Ishikawa (cell line): ENCODE measurements around the gene ATP6V1G2.

Experiments used
- CEBPB ChIP-seq: IDR thresholded peaks from 2 replicates; pipeline ENCODE4 v1.6.1; 2012
- CREB1 ChIP-seq: IDR thresholded peaks from 2 replicates; pipeline ENCODE4 v1.6.1; 2012; ENCODE audit warnings: low read depth
- EGR1 ChIP-seq: IDR thresholded peaks from 2 replicates; pipeline ENCODE4 v1.6.1; 2012
- EP300 ChIP-seq: IDR thresholded peaks from 2 replicates; pipeline ENCODE4 v1.6.1; 2012; ENCODE audit warnings: borderline replicate concordance
- FOXM1 ChIP-seq: IDR thresholded peaks from 2 replicates; pipeline ENCODE4 v1.6.1; 2012; ENCODE audit warnings: low read depth, borderline replicate concordance
- NFIC ChIP-seq: IDR thresholded peaks from 2 replicates; pipeline ENCODE4 v1.6.1; 2012
- RAD21 ChIP-seq: IDR thresholded peaks from 2 replicates; pipeline ENCODE4 v1.6.1; 2012; ENCODE audit warnings: low read depth
- REST ChIP-seq: IDR thresholded peaks from 2 replicates; pipeline ENCODE4 v1.6.1; 2012; ENCODE audit warnings: low read depth, mild to moderate bottlenecking
- TAF1 ChIP-seq: IDR thresholded peaks from 2 replicates; pipeline ENCODE4 v1.6.1; 2012; ENCODE audit warnings: low read depth, mild to moderate bottlenecking
- TCF12 ChIP-seq: IDR thresholded peaks from 2 replicates; pipeline ENCODE4 v1.6.1; 2012; ENCODE audit warnings: low read depth
- TEAD4 ChIP-seq: IDR thresholded peaks from 2 replicates; pipeline ENCODE4 v1.6.1; 2012
- USF1 ChIP-seq: IDR thresholded peaks from 2 replicates; pipeline ENCODE4 v1.6.1; 2012
- YY1 ChIP-seq: IDR thresholded peaks from 2 replicates; pipeline ENCODE4 v1.6.1; 2012; ENCODE audit warnings: low read depth
- ZBTB7A ChIP-seq: IDR thresholded peaks from 2 replicates; pipeline ENCODE4 v1.6.1; 2012; ENCODE audit warnings: low read depth
- TF ChIP-seq, protein P1 (sequence below): IDR thresholded peaks from 2 replicates; pipeline ENCODE4 v1.6.1; 2012

ATP6V1G2 gene

GRCh38 chr6:31528821-31529328 is 17.5 kb downstream of the ATP6V1G2 start, which contains the start of gene MCCD1:
TSS of gene MCCD1 (plus strand) at chr6:31528962. CDS start at chr6:31529015, 53 bp downstream.
- TF ChIP-seq EP300 (no peak), CREB1 (no peak), REST (no peak), CEBPB (no peak)
- TF ChIP-seq, protein P1, sequence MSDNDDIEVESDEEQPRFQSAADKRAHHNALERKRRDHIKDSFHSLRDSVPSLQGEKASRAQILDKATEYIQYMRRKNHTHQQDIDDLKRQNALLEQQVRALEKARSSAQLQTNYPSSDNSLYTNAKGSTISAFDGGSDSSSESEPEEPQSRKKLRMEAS, result no peak

- no peak for TF ChIP-seq CEBPB
Measured at GRCh38 chr6:31528307-31528777, 18.1 kb downstream of the ATP6V1G2 start.

GRCh38 chr6:31525932-31526591 is 20.3 kb downstream of the ATP6V1G2 start:
- TF ChIP-seq CREB1 (no peak), ZBTB7A (no peak), NFIC (no peak), FOXM1 (no peak), CEBPB (no peak), TCF12 (no peak)
- TF ChIP-seq, protein P1, result no peak

DNA sequence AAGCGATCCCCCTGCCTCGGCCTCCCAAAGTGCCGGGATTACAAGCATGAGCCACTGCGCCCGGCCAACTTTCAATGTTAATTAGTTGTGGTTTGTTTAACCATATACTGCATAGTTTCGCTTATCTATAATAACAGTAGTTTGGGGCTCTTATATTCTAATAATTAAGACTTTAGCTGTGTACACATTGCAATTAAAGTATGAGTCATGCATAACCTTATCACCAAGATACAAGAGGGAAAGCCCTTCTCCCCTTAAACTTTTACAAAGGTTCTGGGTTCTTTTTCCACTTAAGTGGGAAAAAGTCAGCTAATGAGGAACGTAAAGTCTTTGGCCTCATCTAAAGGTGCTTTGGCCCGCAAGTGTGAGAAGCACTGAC is 20.9 kb downstream of the ATP6V1G2 start:
- no peak for TF ChIP-seq EGR1
- no peak for TF ChIP-seq YY1
- no peak for TF ChIP-seq REST

GRCh38 chr6:31521835-31522234 is 24.6 kb downstream of the ATP6V1G2 start:
- no peak for TF ChIP-seq ZBTB7A
- no peak for TF ChIP-seq TCF12
- TF ChIP-seq, protein P1, result no peak
- TF ChIP-seq USF1, result no peak
- TF ChIP-seq TAF1, result no peak
- no peak for TF ChIP-seq TEAD4
- no peak for TF ChIP-seq YY1
- TF ChIP-seq RAD21, result no peak
- no peak for TF ChIP-seq EGR1
- TF ChIP-seq EP300, result no peak
- no peak for TF ChIP-seq NFIC
- TF ChIP-seq FOXM1, result no peak
- TF ChIP-seq CREB1, result no peak
- no peak for TF ChIP-seq REST
- no peak for TF ChIP-seq CEBPB
